ENCODE results near the gene POU3F3.
A peak's percentile ranks its signal among the peaks of the same experiment; 100 is the strongest.

POU3F3 gene

DNA sequence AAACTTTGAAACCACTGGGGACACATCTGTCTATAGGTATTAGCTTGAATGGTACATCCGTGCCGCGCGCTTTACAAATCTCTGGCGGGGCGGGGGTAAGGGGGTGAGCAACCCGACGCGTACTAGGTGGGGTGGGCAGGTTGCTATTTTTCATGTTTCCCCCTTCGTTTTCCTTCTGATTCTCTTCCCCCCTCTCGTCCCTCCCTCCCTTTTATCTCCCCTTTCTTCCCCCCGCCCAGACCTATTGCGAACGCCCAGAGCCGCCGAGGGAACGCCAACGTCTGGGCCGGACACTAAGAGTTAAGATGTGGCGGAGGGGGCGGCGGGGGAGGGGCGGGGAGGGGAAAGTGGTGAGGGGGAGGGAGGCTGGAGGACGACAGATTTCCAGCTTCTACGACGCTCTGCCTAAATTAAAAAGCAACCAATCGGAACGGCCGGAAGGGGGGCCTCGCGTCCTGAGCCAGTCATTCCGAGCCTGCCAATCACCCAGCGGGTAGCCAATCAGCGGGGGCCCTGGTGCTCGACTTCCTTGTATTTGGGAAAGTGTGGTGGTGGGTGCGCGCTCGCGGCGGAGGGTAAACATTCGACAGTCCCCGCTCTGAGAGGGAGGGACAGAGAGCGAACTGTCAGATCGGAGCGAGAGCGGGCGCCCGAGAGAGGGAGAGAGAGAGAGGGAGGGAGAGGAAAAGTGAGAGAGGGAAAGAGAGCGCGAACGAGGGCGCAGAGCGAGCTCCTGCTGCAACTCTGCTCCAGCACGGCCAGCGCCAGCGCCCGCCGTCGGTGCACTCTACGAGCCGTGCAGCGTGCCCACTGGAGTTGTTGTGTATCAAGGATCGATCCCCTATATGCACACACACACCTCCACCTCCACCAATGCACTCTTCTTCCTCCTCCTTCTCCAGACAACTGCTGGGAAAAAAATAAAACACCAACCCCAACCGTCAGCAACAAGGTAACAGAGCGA lies at the start of gene POU3F3:
TSS of gene POU3F3 (plus strand) at position 582 of the 964 bp plus-strand sequence. CDS start 1,396 bp downstream, outside the sequence.
- Histone ChIP-seq H3K27me3 (replicated peaks) (peaks cover 77% of the 10 kb centered on the region), H3K27ac (no peak within 1 kb of the TSS), H3K4me3 (ENCODE audit: low read depth, low read length) (peak within 1 kb of the TSS; percentile 22), H3K36me3 (replicated peaks) (no peaks in the 10 kb centered on the region)
- TF ChIP-seq, protein P1, sequence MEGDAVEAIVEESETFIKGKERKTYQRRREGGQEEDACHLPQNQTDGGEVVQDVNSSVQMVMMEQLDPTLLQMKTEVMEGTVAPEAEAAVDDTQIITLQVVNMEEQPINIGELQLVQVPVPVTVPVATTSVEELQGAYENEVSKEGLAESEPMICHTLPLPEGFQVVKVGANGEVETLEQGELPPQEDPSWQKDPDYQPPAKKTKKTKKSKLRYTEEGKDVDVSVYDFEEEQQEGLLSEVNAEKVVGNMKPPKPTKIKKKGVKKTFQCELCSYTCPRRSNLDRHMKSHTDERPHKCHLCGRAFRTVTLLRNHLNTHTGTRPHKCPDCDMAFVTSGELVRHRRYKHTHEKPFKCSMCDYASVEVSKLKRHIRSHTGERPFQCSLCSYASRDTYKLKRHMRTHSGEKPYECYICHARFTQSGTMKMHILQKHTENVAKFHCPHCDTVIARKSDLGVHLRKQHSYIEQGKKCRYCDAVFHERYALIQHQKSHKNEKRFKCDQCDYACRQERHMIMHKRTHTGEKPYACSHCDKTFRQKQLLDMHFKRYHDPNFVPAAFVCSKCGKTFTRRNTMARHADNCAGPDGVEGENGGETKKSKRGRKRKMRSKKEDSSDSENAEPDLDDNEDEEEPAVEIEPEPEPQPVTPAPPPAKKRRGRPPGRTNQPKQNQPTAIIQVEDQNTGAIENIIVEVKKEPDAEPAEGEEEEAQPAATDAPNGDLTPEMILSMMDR (IDR thresholded peaks at IDR 0.05; ENCODE audit: low read depth, low read length, missing control alignments) = no peak
- no peak for DNase-seq
- in situ Hi-C loops (cut with HindIII; ENCODE audit: low pct_ligation_motif_present, low sequenced_read_pairs) = no loop called here

DNA sequence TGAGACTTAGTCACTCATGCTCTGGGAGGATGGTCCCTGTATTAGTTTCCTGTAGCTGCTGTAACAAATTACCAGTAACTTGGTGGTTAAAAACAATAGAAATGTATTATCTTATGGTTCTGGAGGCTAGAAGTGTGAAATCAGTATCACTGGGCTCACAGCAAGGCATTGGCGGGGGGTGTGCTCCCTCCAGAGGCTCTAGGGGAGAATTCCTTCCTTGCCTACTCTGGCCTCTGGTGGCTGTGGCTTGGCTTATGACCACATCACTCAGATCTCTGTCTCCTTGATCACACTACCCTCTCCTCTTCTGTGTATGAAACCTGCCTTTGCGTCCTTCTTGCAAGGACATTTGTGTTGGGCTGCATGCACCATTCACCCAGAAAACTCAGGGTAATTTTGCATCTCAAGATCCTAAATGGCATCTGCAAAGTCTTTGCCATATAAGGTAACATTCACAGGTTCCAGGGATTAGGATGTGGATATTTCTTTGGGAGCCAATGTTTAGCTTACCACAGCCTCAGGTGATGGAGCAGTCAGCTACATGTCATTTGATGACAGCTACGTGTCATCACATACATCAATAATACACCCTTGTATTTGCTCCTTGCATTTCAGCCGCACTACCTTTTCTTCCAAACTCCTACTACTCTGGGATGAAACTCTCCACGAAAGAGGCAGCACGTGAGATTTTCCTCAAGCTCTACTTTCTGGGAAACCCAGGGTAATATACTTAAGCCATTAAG lies 49.6 kb upstream of the POU3F3 start:
- TF ChIP-seq, protein P1 (IDR thresholded peaks at IDR 0.05; ENCODE audit: low read depth, low read length, missing control alignments) = peak; percentile 46
- no peaks in the 10 kb centered on the region for H3K36me3 ChIP-seq (replicated peaks)
- in situ Hi-C loops (cut with HindIII; ENCODE audit: low pct_ligation_motif_present, low sequenced_read_pairs) = no loop called here
- DNase-seq = no peak
- no peak overlapping the region for H3K27ac ChIP-seq
- no peaks in the 10 kb centered on the region for H3K27me3 ChIP-seq (replicated peaks)
- H3K4me3 ChIP-seq (ENCODE audit: low read depth, low read length) = no peak overlapping the region

DNA sequence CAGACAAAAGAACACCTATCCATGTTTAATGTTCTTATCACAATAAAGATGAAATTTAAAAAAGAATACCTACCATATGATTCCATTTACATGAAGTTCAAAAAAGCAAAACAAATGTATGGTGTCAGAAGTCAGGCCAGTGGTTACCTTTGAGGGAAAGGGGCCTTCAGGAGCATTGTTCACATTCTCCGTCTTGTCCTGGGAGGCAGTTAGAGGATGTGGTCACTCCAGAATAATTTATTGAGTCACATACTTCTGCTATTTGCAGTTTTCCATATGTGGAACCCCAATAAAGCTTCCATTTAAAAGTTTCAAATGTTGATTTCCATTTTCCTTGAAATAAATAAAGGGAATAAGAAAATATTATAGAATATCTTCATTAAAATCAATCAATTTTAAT lies 41.6 kb upstream of the POU3F3 start:
- peak; percentile 22 for DNase-seq
- H3K27ac ChIP-seq = no peak overlapping the region
- no peaks in the 10 kb centered on the region for H3K36me3 ChIP-seq (replicated peaks)
- no peak overlapping the region for H3K4me3 ChIP-seq (ENCODE audit: low read depth, low read length)
- TF ChIP-seq, protein P1 (IDR thresholded peaks at IDR 0.05; ENCODE audit: low read depth, low read length, missing control alignments) = no peak
- no peaks in the 10 kb centered on the region for H3K27me3 ChIP-seq (replicated peaks)
- in situ Hi-C loops (cut with HindIII; ENCODE audit: low pct_ligation_motif_present, low sequenced_read_pairs) = no loop called here

GRCh38 chr2:104816143-104816542 lies 37.8 kb upstream of the POU3F3 start:
- TF ChIP-seq, protein P1 (IDR thresholded peaks at IDR 0.05; ENCODE audit: low read depth, low read length, missing control alignments) = no peak
- in situ Hi-C loops (cut with HindIII; ENCODE audit: low pct_ligation_motif_present, low sequenced_read_pairs) = no loop called here
- no peak for DNase-seq
- Histone ChIP-seq H3K36me3 (replicated peaks) (no peaks in the 10 kb centered on the region), H3K27ac (no peak overlapping the region), H3K4me3 (ENCODE audit: low read depth, low read length) (no peak overlapping the region), H3K27me3 (replicated peaks) (no peaks in the 10 kb centered on the region)

- no peak overlapping the region for H3K27ac ChIP-seq
- in situ Hi-C loops (cut with HindIII; ENCODE audit: low pct_ligation_motif_present, low sequenced_read_pairs) = no loop called here
- TF ChIP-seq, protein P1 (IDR thresholded peaks at IDR 0.05; ENCODE audit: low read depth, low read length, missing control alignments) = no peak
- no peaks in the 10 kb centered on the region for H3K36me3 ChIP-seq (replicated peaks)
- DNase-seq = no peak
- H3K4me3 ChIP-seq (ENCODE audit: low read depth, low read length) = no peak overlapping the region
- no peaks in the 10 kb centered on the region for H3K27me3 ChIP-seq (replicated peaks)
Observed at GRCh38 chr2:104818264-104818663, 35.7 kb upstream of the POU3F3 start.
